ENCODE measurements around the gene GLT6D1. TPM values are rescaled to one million over a fixed set of nuclear protein-coding genes. Genes with fewer than 3 reads are reported as not detected.

The GLT6D1 gene
- total RNA-seq, 1 experiment from 2014 or later, result not detected

DNA sequence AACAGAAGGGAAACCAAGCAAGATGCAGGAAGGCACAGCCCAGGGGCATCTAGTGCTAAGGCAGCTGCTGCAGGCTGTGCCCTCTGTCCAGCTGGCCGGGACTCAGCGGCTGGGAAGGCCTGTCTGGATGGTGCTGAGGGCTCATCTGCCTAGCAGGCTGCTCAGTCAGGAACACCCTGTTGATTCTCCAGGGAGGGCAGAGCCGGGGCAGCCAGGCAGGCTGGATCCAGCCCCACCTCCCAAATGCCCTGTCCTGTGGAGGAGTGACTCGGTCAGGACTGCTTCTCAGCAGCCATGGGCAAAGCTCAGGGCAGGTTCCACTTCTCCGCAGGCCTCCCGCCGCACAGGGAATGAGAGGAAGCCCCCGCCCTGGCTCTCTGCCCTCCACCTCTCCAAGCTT, 16.0 kb upstream of the GLT6D1 start:
- H3K27me3 ChIP-seq (ENCODE audit: control insufficient read depth, insufficient read depth, low read length), result no peaks in the 10 kb centered on the region
- in situ Hi-C loops (cut with HindIII; ENCODE audit: low pct_unique_long_range_greater_than_20kb, low sequenced_read_pairs), result no loop called here
- ChIA-PET POLR2A (no interaction called here), CTCF (no interaction called here)
- no peaks in the 10 kb centered on the region for H3K9me3 ChIP-seq (ENCODE audit: control insufficient read depth, insufficient read depth, low read depth, low read length)
- TF ChIP-seq, protein P1, sequence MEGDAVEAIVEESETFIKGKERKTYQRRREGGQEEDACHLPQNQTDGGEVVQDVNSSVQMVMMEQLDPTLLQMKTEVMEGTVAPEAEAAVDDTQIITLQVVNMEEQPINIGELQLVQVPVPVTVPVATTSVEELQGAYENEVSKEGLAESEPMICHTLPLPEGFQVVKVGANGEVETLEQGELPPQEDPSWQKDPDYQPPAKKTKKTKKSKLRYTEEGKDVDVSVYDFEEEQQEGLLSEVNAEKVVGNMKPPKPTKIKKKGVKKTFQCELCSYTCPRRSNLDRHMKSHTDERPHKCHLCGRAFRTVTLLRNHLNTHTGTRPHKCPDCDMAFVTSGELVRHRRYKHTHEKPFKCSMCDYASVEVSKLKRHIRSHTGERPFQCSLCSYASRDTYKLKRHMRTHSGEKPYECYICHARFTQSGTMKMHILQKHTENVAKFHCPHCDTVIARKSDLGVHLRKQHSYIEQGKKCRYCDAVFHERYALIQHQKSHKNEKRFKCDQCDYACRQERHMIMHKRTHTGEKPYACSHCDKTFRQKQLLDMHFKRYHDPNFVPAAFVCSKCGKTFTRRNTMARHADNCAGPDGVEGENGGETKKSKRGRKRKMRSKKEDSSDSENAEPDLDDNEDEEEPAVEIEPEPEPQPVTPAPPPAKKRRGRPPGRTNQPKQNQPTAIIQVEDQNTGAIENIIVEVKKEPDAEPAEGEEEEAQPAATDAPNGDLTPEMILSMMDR (IDR thresholded peaks at IDR 0.05), result no peak
- TF ChIP-seq, protein P2, sequence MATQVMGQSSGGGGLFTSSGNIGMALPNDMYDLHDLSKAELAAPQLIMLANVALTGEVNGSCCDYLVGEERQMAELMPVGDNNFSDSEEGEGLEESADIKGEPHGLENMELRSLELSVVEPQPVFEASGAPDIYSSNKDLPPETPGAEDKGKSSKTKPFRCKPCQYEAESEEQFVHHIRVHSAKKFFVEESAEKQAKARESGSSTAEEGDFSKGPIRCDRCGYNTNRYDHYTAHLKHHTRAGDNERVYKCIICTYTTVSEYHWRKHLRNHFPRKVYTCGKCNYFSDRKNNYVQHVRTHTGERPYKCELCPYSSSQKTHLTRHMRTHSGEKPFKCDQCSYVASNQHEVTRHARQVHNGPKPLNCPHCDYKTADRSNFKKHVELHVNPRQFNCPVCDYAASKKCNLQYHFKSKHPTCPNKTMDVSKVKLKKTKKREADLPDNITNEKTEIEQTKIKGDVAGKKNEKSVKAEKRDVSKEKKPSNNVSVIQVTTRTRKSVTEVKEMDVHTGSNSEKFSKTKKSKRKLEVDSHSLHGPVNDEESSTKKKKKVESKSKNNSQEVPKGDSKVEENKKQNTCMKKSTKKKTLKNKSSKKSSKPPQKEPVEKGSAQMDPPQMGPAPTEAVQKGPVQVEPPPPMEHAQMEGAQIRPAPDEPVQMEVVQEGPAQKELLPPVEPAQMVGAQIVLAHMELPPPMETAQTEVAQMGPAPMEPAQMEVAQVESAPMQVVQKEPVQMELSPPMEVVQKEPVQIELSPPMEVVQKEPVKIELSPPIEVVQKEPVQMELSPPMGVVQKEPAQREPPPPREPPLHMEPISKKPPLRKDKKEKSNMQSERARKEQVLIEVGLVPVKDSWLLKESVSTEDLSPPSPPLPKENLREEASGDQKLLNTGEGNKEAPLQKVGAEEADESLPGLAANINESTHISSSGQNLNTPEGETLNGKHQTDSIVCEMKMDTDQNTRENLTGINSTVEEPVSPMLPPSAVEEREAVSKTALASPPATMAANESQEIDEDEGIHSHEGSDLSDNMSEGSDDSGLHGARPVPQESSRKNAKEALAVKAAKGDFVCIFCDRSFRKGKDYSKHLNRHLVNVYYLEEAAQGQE (IDR thresholded peaks at IDR 0.05; ENCODE audit: insufficient read depth in 1 of 2, low read depth in 2 of 2, low read length in 1 of 2), result no peak
- no peak for TF ChIP-seq SIN3A (IDR thresholded peaks at IDR 0.05; ENCODE audit: borderline replicate concordance, insufficient read depth, low read depth, low read length)
- no peak for TF ChIP-seq TCF7L2 (IDR thresholded peaks at IDR 0.05; ENCODE audit: low read depth, low read length)
- no peak for TF ChIP-seq POLR2AphosphoS5 (IDR thresholded peaks at IDR 0.05; ENCODE audit: low read depth, low read length)
- no peaks in the 10 kb centered on the region for H3K36me3 ChIP-seq (ENCODE audit: control insufficient read depth, insufficient read depth, low read length)
- H3K27ac ChIP-seq (ENCODE audit: low read length), result no peak overlapping the region
- ATAC-seq (no peak), DNase-seq (ENCODE audit: low read depth, low spot score) (no peak)
- H3K4me3 ChIP-seq (ENCODE audit: low read depth in 2 of 2, low read length in 2 of 2), result no peak overlapping the region
- no peaks in the 10 kb centered on the region for H3K4me1 ChIP-seq (ENCODE audit: control insufficient read depth, insufficient read depth, low read length)
- no TSS peak for BruUV-seq (replicated peaks)
- intact Hi-C loops (cut with micrococcal nuclease; ENCODE audit: unreplicated experiment), result no loop called here

DNA sequence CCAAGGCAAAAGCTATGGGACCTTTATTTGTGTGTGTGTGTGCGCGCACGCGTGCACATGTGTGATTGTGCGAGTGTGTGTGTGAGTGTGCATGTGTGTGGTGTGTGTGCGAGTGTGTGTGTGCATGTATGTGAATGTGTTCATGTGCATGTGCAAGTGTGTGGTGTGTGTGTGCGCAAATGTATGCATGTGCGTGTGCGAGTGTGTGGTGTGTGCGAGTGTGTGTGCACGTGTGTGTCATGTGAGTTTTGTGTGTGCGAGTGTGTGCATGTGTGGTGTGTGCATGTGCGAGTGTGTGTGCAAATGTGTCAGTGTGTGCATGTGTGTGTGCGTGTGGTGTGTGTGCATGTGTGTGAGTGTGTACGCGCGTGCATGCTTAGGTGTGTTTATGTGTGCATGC, 11.1 kb upstream of the GLT6D1 start:
- H3K9me3 ChIP-seq (ENCODE audit: control insufficient read depth, insufficient read depth, low read depth, low read length), result peaks cover 2% of the 10 kb centered on the region; the same call in 1 of the 2 replicates
- no peaks in the 10 kb centered on the region for H3K4me1 ChIP-seq (ENCODE audit: control insufficient read depth, insufficient read depth, low read length)
- POLR2A ChIA-PET, result no interaction called here
- H3K27ac ChIP-seq (ENCODE audit: low read length), result no peak overlapping the region
- ATAC-seq, result no peak
- no peaks in the 10 kb centered on the region for H3K27me3 ChIP-seq (ENCODE audit: control insufficient read depth, insufficient read depth, low read length)
- no peaks in the 10 kb centered on the region for H3K36me3 ChIP-seq (ENCODE audit: control insufficient read depth, insufficient read depth, low read length)
- TF ChIP-seq, protein P1 (IDR thresholded peaks at IDR 0.05), result no peak
- TF ChIP-seq SIN3A (IDR thresholded peaks at IDR 0.05; ENCODE audit: borderline replicate concordance, insufficient read depth, low read depth, low read length), result no peak
- TF ChIP-seq, protein P2 (IDR thresholded peaks at IDR 0.05; ENCODE audit: insufficient read depth in 1 of 2, low read depth in 2 of 2, low read length in 1 of 2), result no peak
- DNase-seq (ENCODE audit: low read depth, low spot score), result no peak
- no TSS peak for BruUV-seq (replicated peaks)
- in situ Hi-C loops (cut with HindIII; ENCODE audit: low pct_unique_long_range_greater_than_20kb, low sequenced_read_pairs) (no loop called here), intact Hi-C loops (cut with micrococcal nuclease; ENCODE audit: unreplicated experiment) (no loop called here)
- CTCF ChIA-PET, result no interaction called here
- H3K4me3 ChIP-seq (ENCODE audit: low read depth in 2 of 2, low read length in 2 of 2), result no peak overlapping the region
